HG02852 (cell line): ENCODE measurements around the gene TRPM5.

Experiments
- ATAC-seq: cut with Tn5 transposase; IDR thresholded peaks from one replicate; pipeline ENCODE4 v1.9.1; 2021; ENCODE audit warnings: mild to moderate bottlenecking, moderate library complexity; ENCODE audit not compliant: unreplicated experiment

The TRPM5 gene

DNA sequence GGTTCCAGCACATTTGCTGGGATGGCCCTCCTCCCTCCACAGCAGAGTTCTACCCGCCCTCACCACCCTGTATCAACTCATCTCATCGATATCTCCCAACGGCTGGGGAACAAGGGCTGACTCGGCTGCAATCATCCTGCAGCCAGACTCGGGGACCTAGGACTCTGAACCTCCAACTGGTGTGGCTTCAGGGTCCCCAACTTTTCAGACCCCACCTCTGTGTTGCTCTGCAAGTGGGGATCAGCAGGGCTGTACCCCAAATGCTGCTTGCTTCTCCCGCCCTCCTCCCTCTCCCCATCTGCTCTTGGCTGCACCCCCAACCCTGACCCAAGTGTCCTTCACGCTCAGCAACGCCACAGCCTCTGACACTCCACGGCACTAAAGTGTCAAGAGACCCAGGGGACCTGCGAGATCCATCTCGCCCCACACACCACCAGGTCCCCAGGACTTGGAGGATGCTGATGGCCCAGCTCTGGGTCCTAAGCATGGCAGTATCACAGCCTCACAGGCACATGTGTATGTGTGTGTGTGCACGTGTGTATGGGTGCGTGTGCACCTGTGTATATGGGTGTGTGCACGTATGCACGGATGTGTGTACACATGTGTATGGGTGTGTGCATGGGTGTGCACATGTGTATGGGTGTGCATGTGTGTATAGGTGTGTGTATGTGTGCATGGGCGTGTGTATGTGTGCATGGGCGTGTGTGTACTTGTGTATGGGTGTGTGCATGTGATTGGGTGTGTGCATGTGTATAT, 26.9 kb upstream of the TRPM5 start:
- ATAC-seq, result no peak

DNA sequence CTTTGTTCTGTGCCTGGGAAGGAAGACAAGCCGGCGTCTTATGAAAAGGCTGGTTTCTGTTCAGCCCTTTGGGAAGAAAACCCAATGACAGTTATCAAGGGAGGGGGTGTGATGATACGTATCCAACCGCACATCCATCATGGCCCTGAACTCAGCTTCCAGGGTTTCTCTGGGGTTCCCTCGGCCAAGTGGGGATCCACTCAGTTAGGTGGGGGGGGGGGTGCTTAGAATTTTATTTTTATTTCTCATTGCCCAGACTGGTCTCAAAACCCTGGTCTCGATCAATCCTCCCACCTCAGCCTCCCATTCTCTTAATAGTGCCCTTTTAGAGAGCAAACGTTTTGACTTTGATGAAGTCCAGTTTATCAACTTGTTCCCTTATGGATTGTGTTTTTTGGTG, 26.2 kb upstream of the TRPM5 start:
- ATAC-seq, result no peak

DNA sequence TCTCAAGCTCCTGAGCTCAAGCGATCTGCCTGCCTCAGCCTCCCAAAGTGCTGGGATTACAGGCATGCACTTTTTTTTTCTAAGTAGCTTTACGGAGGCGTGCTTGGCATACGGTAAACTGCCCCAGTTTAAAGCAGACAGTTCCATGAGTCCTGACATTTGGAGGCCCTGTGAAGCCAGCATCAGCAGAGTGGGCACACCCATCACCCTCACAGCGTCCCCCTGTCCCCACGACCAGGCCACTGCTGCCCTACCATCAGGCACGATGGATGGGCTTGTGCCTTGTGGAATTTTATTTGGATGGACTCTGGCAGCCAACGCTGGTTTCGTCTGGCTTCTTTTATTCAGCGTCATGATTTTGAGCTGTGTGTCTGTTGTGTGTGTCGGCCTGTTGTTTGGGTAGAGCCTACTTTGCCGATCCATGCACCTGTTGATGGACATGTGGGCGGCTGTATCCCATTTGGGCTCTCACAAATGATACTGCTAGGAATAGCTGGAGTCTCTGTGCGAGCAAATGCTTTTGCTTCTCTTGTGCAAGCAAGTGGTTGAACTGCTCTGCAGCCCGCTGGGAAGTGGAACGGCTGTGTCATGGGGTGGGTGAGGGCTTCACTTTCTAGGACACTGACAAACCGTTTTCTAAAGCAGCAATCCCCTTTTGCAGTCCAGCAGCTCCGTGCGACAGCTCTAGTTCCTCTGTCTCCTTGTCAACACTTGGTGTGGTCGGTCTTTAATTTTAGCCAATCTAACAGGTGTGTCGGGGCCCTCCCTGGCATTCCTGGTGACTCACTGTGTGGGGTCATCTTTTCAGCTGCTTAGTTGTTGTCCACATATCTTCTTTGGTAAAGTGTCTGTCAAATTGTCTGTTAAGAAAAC, 24.3 kb upstream of the TRPM5 start:
- ATAC-seq, result no peak

DNA sequence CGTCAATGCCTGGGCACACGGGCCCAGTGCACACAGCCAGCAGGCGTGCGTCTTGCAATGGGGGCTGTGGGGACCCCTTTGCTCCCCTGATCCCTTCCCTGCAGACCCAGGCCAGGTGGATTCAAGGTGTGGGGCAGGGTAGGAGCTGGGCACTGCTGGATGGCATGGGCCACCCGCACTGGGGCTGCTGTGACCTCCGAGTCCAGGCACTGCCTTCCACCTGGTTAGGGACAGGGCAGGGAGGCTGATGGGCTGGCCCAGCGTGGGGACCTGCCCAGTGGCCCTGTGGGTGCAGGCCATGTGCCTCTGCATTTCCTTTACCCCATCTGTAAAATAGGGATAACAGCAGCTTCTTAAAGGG, 23.4 kb upstream of the TRPM5 start:
- no peak for ATAC-seq

DNA sequence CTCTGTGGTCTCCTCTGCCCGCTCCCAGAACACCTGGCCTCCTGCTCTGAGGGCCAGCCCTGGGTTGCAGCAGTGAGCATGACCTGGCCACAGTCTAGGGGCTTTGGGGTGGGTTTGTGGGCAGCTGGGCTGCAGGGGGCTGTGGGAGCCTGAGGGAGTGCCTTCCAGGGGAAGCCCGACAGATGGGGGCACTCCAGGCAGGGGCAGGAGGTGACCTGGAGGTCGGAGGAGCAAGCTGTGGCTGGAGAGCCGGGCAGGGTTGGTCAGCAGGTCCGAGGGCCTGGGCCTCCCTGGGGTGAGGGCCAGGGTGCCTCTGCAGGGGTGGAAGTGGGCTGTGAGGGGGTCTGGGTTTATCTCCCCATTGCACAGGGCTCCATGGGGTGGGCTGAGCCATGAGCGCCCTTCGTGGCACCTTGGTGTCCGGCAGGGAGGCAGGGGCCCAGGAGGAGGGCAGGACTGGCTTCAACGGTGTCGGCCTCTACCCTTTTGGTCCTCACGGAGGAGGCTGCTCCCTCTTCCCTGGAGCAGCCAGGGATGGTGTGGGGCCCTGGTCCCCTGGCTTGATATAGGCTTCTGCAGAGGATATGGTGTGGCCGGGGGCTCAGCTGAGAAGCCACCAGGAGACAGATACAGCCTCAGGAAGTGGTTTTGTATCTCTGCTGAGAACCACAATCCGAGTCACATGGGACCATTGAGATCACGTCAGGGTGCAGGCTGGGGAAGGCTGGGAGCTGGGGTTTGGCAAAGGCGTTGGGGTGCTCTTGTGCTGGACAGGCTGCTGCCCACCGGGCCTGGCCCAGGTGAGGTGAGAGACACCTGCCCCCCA, 22.8 kb upstream of the TRPM5 start:
- peak; percentile 55 for ATAC-seq

DNA sequence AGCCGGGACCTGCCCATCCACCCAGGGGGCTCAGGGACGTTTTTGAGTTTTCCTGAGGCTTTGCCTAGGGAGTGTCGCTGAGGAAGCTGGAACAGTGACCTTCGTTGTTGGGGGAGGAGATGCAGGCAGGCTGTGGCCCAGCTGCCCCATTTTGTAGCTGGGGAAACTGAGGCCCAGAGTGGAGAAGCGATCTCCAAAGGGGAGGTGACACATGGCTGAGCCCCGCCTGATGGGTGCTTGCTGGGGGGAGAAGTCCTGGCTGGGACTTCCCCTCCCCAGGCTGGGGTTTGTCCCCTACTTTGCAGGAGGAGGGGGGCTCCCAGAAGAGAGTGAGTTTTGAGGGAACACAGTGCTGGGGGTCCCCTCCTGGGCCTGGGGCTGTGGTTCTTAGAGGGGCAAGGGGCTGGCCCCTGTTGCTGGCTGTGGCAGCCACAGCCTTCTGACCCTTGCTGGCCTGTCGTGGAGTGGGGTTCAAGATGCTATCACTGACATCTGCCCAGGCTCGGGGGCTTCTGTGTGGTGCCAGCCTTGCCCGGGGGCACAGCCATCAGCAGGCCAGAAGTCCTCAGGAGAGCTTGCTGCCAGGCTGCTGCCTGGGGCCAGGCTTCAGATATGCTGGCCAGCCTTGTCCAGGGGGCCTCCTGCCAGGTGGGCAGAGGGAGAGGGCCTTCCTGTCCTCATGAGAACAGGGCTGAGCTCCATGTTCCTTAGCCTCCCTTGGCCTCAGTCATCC, 21.9 kb upstream of the TRPM5 start:
- no peak for ATAC-seq

DNA sequence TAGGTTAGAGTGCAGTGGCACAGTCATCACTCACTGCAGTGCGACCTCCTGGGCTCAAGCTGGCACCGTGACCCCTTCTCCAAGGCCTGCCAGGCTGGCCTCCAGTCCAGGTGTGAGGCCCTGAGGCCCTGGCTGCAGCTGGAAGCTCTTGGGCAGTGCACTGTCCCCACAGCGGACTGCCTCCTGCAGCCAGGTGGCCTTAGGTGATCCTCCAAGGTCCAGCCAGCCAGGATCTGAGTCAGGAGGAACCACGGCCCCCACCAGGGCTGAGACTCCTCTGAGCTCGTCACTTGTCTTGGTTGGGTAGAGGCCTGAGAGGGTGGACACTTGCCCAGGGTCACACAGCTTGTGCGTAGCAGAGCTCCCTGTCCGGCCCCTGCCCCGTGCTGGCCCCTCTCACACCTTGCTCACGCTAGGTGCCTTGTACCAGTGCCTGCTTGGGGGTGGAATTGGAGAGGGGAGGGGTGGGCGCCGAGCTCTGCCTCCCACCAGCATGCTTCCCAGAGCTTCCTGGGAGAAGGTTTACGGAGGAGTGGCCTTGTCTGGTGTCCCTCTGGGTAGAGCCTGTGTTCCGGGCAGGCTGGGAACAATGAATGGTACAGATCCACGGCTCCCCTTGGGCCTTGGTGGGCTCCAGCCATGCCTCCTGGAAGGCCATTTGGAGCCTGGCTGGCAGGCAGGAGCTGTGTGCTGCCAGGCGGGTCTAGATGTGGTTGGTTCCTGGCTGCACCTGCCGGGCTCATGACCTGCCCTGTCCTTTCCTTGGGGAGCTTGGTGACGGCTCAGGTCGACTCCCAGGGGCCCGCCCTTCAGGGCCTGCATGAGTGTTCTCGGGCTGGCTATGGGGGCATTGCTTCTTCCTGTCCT, 21.1 kb upstream of the TRPM5 start:
- ATAC-seq, result no peak

DNA sequence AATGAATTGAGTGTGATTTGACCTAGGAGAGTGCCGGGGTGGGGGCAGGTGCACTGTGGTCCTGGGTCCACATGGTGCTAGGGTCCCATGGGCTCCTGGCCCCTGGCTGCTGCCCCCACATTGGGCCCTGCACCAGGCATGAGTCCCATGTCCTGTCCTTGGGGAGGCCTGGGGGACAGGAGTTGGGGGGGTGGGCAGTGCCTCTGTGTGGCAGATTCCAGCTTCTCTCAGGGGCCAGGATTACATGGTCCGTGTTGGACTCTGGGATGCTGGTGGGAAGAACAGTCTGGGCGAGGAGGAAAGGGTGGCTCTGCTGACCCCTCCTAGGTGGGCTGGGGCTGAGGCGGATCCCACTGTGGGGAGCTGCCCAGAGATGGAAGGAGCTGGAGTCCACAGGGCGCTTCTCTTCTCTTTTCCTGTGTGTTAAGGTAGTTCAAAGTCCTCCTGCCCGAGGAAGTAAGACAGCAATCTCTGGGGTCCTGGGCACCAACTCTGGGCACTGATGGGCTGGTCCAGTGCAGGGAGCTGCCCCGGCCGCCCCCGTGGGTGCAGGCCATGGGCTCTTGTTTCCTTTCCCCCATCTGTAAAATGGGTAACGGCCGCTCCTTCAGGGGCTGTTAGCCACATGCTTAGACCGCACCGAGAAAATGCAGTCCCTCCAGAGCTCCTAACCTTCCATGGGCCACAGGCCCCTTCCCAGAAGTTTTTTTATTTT, 20.3 kb upstream of the TRPM5 start:
- ATAC-seq, result no peak

DNA sequence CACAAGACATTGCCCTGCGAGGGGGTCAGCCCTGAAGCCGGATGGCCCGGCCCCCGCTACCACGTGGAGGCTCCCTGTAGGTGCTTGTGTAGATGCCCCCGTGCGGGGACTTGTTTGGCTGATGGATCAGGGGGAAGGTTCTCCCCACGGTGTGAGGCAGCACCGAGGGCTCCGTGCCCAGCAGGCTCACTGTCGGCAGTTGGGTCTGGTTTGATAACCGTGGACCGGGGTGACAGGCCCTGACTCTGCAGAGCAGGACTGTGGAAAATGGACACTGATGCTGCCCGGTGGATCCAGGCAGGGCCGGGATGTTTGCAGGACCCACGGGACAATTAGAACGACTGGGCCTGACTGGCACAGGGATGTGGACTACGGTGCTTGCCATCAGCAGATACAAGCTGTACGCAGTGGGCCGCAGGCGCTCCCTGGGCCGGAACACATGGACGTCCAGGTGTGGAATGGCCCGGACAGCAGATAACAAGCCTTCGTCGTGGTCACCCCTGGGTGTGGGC, 19.5 kb upstream of the TRPM5 start:
- ATAC-seq, result no peak

DNA sequence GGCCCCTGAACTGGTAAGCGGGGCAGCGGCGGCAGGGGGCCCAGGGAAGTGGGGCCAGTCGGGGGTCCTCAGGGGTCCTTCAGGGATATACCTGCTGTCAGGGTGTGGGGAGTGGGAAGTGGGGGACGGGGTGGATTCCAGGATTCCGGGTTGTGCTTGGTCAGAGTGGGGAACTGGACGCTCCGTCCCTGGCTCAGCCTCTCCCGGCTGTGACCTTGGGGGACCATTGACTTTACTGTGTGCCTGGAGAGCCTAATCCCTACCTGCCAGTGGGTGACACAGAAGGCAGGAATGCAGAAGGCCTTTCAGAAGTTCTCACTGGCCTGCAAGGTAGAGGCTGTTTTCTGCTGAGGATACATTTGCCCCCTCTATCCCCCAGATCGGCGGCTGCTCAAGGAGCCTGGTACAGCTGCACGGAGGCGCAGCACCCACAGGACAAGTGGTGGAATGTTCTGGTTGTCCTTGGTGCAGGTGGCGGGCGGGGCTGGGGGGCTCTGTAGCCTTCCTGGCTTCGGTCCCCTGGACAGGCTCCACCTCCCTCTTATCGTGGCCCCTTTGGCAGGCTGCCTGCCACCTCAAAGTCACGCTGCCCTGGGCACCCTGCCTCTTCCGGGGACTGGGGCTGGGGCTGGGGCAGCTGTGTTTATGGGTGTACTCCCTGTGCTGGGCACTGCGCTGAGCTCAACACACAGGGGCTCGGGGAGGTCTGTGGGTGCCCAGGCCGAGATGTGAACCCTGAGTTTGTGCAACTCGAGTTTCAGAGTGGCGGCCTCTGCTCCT, 18.9 kb upstream of the TRPM5 start:
- ATAC-seq, result no peak

DNA sequence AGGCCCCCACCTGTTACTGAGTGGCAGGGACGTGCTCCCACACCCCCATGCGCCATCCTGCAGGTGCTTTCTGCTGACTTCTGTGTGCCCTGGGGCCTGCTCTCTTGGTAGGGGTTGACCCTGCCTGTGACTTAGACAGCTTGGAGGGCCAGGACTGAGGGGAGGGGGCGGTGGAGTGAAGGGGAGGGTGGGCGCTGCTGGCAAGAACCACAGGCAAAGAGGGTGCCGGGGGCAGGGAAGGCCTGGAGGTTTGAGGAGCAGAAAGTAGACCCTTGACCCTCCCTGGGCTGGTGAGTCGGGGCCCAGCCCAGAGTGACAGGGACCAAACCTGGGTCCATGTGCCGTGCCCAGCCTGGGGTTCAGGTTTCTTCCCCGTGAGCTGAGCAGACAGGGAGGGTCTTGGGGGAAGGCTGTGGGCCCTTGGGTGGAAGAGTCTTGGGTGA, 18.2 kb upstream of the TRPM5 start:
- no peak for ATAC-seq

DNA sequence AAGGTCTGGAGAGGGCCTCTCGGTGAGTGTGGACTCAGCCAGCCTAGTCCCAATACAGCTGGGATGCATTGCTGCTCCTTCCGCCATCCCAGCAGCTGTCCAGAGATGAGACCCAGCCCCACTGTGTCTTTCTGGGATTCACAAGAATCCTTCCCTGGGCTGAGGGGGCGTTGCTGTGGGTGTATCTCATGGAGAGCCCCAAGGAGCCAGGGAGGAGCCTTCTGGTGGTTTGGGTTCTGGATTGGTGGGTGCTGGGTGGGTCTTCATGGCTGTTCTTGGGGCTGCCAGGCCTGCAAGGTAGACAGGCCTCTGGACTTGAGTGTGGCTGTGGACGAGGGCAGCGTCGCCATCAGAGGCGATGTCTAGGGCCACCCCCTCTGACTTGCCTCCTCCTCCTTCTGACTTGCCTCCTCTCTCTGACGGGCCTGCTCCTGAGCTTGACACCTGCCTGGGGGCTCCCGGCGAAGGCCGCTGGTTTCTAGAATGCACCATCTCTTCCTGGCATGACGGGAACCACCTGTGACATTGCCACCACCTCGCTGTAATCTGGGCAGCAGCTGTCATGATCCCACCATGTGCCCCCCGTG, 17.7 kb upstream of the TRPM5 start:
- ATAC-seq, result no peak

DNA sequence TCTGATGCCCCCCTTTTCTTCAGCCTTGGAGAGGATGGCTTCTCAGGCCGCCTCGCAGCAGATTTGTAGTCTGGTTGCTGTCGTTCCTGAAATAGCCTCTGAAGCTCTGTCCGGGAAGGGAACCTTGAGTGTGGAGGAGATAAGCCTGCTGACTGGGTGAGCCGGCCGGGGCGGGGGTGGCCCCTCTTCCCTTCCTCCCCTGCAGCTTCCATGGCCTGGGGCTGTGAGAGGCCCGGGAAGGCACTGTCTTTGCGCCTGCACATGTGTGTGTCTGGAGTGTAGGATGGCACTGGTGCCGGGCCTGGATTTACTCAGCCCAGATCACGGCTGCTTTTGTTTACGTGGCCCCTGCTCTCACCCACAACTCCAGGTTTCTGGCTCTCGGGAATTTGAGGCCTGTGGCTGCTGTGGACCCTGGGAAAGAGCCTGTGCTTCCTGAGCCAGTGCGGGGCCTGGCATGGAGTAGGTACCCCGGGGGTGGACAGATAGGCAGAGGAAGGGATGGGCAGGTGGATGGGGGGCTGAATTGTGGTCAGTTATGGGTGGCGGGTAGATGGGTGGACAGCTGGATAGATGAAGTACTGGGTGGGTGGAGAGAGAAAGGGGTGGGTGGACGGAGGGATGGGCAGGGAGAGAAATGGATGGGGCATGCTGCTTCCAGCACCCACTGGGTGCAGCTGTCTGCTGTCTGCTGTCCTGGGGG, 17.1 kb upstream of the TRPM5 start:
- no peak for ATAC-seq

DNA sequence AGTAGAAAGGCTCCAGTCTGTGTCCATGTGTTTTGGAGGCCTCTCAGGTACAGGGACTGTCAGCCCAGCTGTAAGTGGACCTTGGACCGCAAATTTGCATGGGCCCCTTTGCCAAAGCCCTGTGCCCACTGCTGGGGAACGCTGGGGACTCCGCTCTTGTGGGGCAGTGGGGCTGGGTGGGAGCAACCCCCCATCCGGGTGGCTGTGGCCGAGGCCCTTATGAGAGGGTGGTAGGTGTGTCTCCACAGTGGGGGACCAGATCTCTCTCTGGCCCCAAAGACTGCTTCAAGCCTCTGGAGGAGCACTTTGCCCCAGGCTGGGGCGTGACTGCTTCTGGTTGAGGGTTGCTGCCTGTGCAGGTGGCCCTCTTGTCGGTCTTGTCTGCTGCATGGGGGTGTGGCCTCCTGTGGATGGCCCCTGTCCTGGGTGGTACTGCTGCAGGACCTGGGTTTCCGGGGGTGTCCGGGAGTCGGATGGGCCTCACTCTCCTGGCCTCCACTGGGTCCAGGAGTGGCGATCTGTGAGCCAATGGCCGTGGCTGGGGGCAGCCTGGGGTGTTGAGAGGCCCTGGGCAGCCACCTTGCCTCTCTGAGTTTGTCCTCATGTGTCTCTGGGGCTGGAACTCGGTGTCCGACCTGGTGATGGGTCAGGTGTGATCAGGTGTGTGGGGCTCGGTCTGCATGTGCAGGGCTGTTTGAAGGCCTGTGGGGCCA, 16.4 kb upstream of the TRPM5 start:
- no peak for ATAC-seq

DNA sequence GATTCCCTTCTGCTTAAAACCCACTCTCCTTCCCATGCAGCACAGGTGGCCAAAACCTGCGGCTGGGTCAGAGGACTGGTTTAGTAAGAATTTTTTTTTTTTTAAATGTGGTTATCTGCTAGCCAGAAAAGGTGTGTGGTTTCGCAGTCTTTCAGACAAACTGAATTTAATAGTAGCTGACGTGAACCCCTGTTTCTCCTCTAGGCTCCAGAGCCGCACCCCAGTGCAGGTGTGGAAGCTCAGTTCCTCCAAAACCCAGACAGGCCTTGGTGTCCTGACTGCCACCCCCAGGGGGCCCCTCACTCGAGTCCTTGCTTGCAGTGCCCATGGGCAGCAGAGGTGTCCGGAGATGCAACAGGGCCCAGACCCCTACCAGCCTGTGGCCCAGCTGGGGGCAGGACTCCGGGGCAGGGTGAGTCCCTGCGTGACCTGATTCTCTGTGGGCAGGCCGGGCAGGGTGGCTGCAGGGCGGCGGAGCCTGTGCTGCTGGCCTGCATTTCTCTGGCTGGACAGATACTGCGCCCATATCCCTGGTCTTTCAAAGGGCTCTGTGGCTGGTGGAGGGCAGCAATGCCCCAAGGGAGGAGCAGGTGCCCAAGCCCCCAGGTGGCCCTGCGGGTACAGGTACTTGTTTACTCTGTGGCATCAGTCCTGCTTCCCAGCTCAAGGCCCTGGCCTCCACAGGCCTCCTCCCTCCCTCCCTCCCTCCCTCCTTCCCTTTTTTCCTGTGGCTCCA, 15.7 kb upstream of the TRPM5 start:
- no peak for ATAC-seq
